Vagina (tissue), 2 donors: ENCODE data around the gene SPAG7. TPM values are rescaled to one million over a fixed set of nuclear protein-coding genes. Genes with fewer than 3 reads are reported as not detected.
A peak's percentile ranks its signal among the peaks of the same experiment; 100 is the strongest.

Experiments used
- DNase-seq, 2 donors: peaks; one replicate each; pipeline ENCODE4 v3.0.0-alpha.2; 2017; ENCODE audit errors: extremely low spot score in 2 of 2
- H3K27ac ChIP-seq: fragments of 200-600 bp; sonication (generic); one replicate; pipeline ENCODE4 v1.5.1; 2019
- H3K27me3 ChIP-seq: fragments of 200-600 bp; sonication (generic); one replicate; pipeline ENCODE4 v1.5.1; 2019
- H3K36me3 ChIP-seq, 2 donors: fragments of 200-600 bp; sonication (generic); one replicate each; pipeline ENCODE4 v1.5.1; 2017 to 2019
- H3K4me1 ChIP-seq: fragments of 200-600 bp; sonication (generic); one replicate; pipeline ENCODE4 v1.5.1; 2019
- H3K4me3 ChIP-seq, 2 donors: fragments of 200-600 bp; sonication (generic); 1 replicate in 1 of 2; 2 replicates in 1 of 2; pipeline ENCODE4 v1.5.1; 2016 to 2019
- H3K9me3 ChIP-seq: fragments of 200-600 bp; sonication (generic); one replicate; pipeline ENCODE4 v1.5.1; 2019
- CTCF ChIP-seq, 3 experiments: fragments of 450-650 bp in 2 of 3; fragments of 200-600 bp in 1 of 3; sonication (generic) in 1 of 3; IDR thresholded peaks; one replicate each; pipeline ENCODE4 v1.5.1; 2017 to 2019; ENCODE audit warnings: antibody characterized with exemption in 3 of 3, mild to moderate bottlenecking in 2 of 3, moderate library complexity in 2 of 3
- POLR2A ChIP-seq, 2 donors: fragments of 450-650 bp; IDR thresholded peaks; one replicate each; pipeline ENCODE4 v1.6.1; 2017; ENCODE audit warnings: antibody characterized with exemption in 2 of 2, mild to moderate bottlenecking in 2 of 2, moderate library complexity in 2 of 2
- POLR2AphosphoS5 ChIP-seq, 2 donors: sonication (generic); formaldehyde crosslinking; IDR thresholded peaks; one replicate each; pipeline ENCODE4 v1.9.0; 2017; ENCODE audit warnings: antibody characterized with exemption in 2 of 2, mild to moderate bottlenecking in 2 of 2, low read depth in 1 of 2; ENCODE audit not compliant: insufficient read depth in 1 of 2
- intact Hi-C: fragments of 100-400 bp; cut with DNase I; formaldehyde crosslinking; loops from one replicate; pipeline ENCODE4 v1.15.1; 2023
- total RNA-seq: library from RNA; depleted of rRNA; stranded (reverse); fragments of >200 nt; gene quantifications from one replicate; pipeline ENCODE4 v1.2.3, GENCODE V29; 2016

The SPAG7 gene
- total RNA-seq, 1 donor from 2014 or later, result 34.6 TPM

GRCh38 chr17:4971826-4972225 lies 4.2 kb upstream of the SPAG7 start:
- H3K9me3 ChIP-seq, result no peaks in the 10 kb centered on the region
- peaks cover 0 to 40% of the 10 kb centered on the region in 2 donors for H3K36me3 ChIP-seq
- no peak overlapping the region for H3K27ac ChIP-seq
- H3K27me3 ChIP-seq, result no peaks in the 10 kb centered on the region
- H3K4me1 ChIP-seq, result peaks cover 23% of the 10 kb centered on the region
- intact Hi-C loops, result no loop called here
- DNase-seq, result no peak
- no peak overlapping the region for H3K4me3 ChIP-seq
- TF ChIP-seq POLR2A (IDR thresholded peaks at IDR 0.05) (no peak), CTCF (IDR thresholded peaks at IDR 0.05) (no peak), POLR2AphosphoS5 (IDR thresholded peaks at IDR 0.05; ENCODE audit: insufficient read depth in 1 of 2, low read depth in 1 of 2) (no peak)

GRCh38 chr17:4970273-4970672 lies 2.7 kb upstream of the SPAG7 start:
- H3K36me3 ChIP-seq, result peaks cover 0 to 29% of the 10 kb centered on the region in 2 donors
- peaks cover 38% of the 10 kb centered on the region for H3K4me1 ChIP-seq
- H3K4me3 ChIP-seq, result no peak overlapping the region
- DNase-seq, result no peak
- TF ChIP-seq POLR2AphosphoS5 (IDR thresholded peaks at IDR 0.05; ENCODE audit: insufficient read depth in 1 of 2, low read depth in 1 of 2) (no peak), CTCF (IDR thresholded peaks at IDR 0.05) (no peak), POLR2A (IDR thresholded peaks at IDR 0.05) (no peak)
- H3K27me3 ChIP-seq, result no peaks in the 10 kb centered on the region
- H3K27ac ChIP-seq, result peak overlapping the region; percentile 96
- intact Hi-C loops, result no loop called here
- no peaks in the 10 kb centered on the region for H3K9me3 ChIP-seq

- Histone ChIP-seq H3K9me3 (no peaks in the 10 kb centered on the region), H3K27ac (peak overlapping the region; percentile 96), H3K36me3 (peaks cover 0 to 29% of the 10 kb centered on the region in 2 donors), H3K4me3 (peak overlapping the region; percentile 68 to 72), H3K27me3 (no peaks in the 10 kb centered on the region), H3K4me1 (peaks cover 44% of the 10 kb centered on the region)
- intact Hi-C loops, result no loop called here
- no peak for DNase-seq
- TF ChIP-seq POLR2A (IDR thresholded peaks at IDR 0.05) (no peak), CTCF (IDR thresholded peaks at IDR 0.05) (no peak), POLR2AphosphoS5 (IDR thresholded peaks at IDR 0.05; ENCODE audit: insufficient read depth in 1 of 2, low read depth in 1 of 2) (no peak)
Observed at GRCh38 chr17:4969551-4970173, 2.0 kb upstream of the SPAG7 start.

- peaks cover 0 to 25% of the 10 kb centered on the region in 2 donors for H3K36me3 ChIP-seq
- DNase-seq, result no peak
- H3K9me3 ChIP-seq, result no peaks in the 10 kb centered on the region
- H3K4me3 ChIP-seq, result peak overlapping the region; percentile 68 to 72
- peaks cover 44% of the 10 kb centered on the region for H3K4me1 ChIP-seq
- no peak for TF ChIP-seq CTCF (IDR thresholded peaks at IDR 0.05)
- peak in 1 of 2 donors; percentile 29 for TF ChIP-seq POLR2AphosphoS5 (IDR thresholded peaks at IDR 0.05; ENCODE audit: insufficient read depth in 1 of 2, low read depth in 1 of 2)
- no peaks in the 10 kb centered on the region for H3K27me3 ChIP-seq
- peak overlapping the region; percentile 96 for H3K27ac ChIP-seq
- intact Hi-C loops, result no loop called here
Observed at GRCh38 chr17:4969047-4969550, 1.5 kb upstream of the SPAG7 start.

DNA sequence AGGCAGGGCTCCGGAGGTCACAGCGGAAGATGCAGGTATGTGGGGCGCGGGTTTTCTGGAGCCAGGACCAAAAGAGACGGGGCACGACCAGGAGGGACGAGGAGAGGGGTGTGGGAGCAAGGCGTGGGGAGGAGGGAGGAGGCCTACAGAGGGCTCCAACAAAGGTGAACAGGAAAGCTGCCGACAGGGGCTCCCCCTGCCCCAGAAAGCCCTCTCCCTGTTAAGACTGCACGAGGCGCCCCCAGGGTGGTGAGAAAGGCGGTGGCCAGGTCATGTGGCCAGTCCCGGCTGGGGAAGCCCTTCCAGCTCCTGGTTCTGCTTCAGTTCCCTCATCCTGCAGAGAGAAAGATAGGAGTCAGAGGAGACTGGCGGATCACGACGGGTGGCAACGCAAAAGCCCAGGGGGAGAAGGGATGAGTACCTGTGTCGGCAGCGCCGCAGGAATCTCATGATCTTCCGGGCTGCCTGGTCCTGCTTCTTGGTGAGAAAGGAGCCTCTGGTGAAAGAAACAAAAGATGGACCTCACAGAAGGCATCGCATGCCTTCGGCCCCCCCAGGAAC lies 949 bp upstream of the SPAG7 start:
- no peak for DNase-seq
- H3K27me3 ChIP-seq, result no peaks in the 10 kb centered on the region
- peaks cover 44% of the 10 kb centered on the region for H3K4me1 ChIP-seq
- H3K4me3 ChIP-seq, result peak overlapping the region; percentile 68 to 72
- intact Hi-C loops, result no loop called here
- H3K36me3 ChIP-seq, result peaks cover 0 to 22% of the 10 kb centered on the region in 2 donors
- no peak for TF ChIP-seq POLR2A (IDR thresholded peaks at IDR 0.05)
- TF ChIP-seq CTCF (IDR thresholded peaks at IDR 0.05), result no peak
- TF ChIP-seq POLR2AphosphoS5 (IDR thresholded peaks at IDR 0.05; ENCODE audit: insufficient read depth in 1 of 2, low read depth in 1 of 2), result no peak
- peak overlapping the region; percentile 96 for H3K27ac ChIP-seq
- no peaks in the 10 kb centered on the region for H3K9me3 ChIP-seq
